Spleen (tissue), 13 donors: Measurements from ENCODE around the gene WFDC11. TPM values are rescaled to one million over a fixed set of nuclear protein-coding genes. Genes with fewer than 3 reads are reported as not detected.
"Not testable (repeated sequence)": the region's sequence is repeated elsewhere in the genome, so short reads cannot be mapped to it uniquely, and the experiment has no call there.

Experiments used
- DNase-seq: peaks from one replicate; pipeline ENCODE4 v3.0.0-alpha.2; 2020
- H3K27ac ChIP-seq, 8 donors: fragments of 200-600 bp; sonication (generic) in 7 of 8; 1 replicate in 4 of 8; 2 replicates in 4 of 8; pipeline versions ENCODE4 v1.5.0 to v1.8.0; 2016 to 2021; ENCODE audit warnings: inconsistent platforms in 4 of 8, mild to moderate bottlenecking in 4 of 8, moderate library complexity in 1 of 8
- H3K27me3 ChIP-seq, 7 donors: fragments of 200-600 bp; sonication (generic) in 6 of 7; replicated peaks in 1 of 7; 1 replicate in 4 of 7; 2 replicates in 3 of 7; pipeline versions ENCODE4 v1.5.0 to v1.8.0; 2016 to 2021; ENCODE audit warnings: inconsistent platforms in 3 of 7, mild to moderate bottlenecking in 1 of 7
- H3K36me3 ChIP-seq, 6 donors: fragments of 200-600 bp; sonication (generic) in 5 of 6; 1 replicate in 4 of 6; 2 replicates in 2 of 6; pipeline versions ENCODE4 v1.5.0 to v1.8.0; 2016 to 2021; ENCODE audit warnings: inconsistent platforms in 2 of 6
- H3K4me1 ChIP-seq, 6 donors: fragments of 200-600 bp; sonication (generic) in 5 of 6; 1 replicate in 3 of 6; 2 replicates in 3 of 6; pipeline versions ENCODE4 v1.5.0 to v1.8.0; 2016 to 2021; ENCODE audit warnings: inconsistent platforms in 3 of 6
- H3K4me3 ChIP-seq, 8 donors: fragments of 200-600 bp; sonication (generic) in 7 of 8; 1 replicate in 4 of 8; 2 replicates in 4 of 8; pipeline versions ENCODE4 v1.5.0 to v1.8.0; 2016 to 2021; ENCODE audit warnings: inconsistent platforms in 4 of 8, mild to moderate bottlenecking in 4 of 8, moderate library complexity in 2 of 8
- H3K9me3 ChIP-seq, 8 donors: fragments of 200-600 bp; sonication (generic) in 7 of 8; 1 replicate in 4 of 8; 2 replicates in 4 of 8; pipeline versions ENCODE4 v1.5.0 to v1.8.0; 2016 to 2021; ENCODE audit warnings: inconsistent platforms in 4 of 8
- CTCF ChIP-seq, 11 experiments: fragments of 200-600 bp in 7 of 11; fragments of 450-650 bp in 4 of 11; sonication (generic) in 4 of 11; IDR thresholded peaks in 8 of 11; conservative IDR thresholded peaks in 3 of 11; 1 replicate in 7 of 11; 2 replicates in 4 of 11; pipeline versions ENCODE4 v1.4.0 to v1.8.0; 2016 to 2021; ENCODE audit warnings: antibody characterized with exemption in 11 of 11, inconsistent platforms in 4 of 11, mild to moderate bottlenecking in 1 of 11
- POLR2A ChIP-seq, 3 donors: fragments of 450-650 bp; IDR thresholded peaks; one replicate each; pipeline ENCODE4 v1.5.1; 2017; ENCODE audit warnings: antibody characterized with exemption in 3 of 3, mild to moderate bottlenecking in 1 of 3
- POLR2AphosphoS5 ChIP-seq, 3 donors: sonication (generic); formaldehyde crosslinking; IDR thresholded peaks; one replicate each; pipeline ENCODE4 v1.5.1; 2017; ENCODE audit warnings: antibody characterized with exemption in 3 of 3
- WGBS, 5 donors: extraction: QIAGEN DNeasy Blood & Tissue Kit in 3 of 5; methylation state at CpG; one replicate each; pipeline versions ENCODE4 v1.1.5 to v1.1.7; 2013 to 2018; 5-methylcytosine and 5-hydroxymethylcytosine counted together
- intact Hi-C: fragments of 100-400 bp; cut with DNase I; formaldehyde crosslinking; loops from one replicate; pipeline ENCODE4 v1.15.0; 2023; ENCODE audit warnings: low total_unique reads
- long read RNA-seq, 2 donors: transcript quantifications; one replicate each; lab custom pipeline, GENCODE V29; 2026
- polyA plus RNA-seq, 3 donors: library from polyadenylated mRNA; stranded (reverse); fragments of 200-250 nt; gene quantifications; one replicate each; pipeline ENCODE4 v1.2.1, GENCODE V29; 2013
- total RNA-seq, 7 donors: library from RNA; depleted of rRNA in 3 of 7; stranded (reverse); fragments of >200 nt in 3 of 7; fragmentation: NEBNext Ultra II Directional in 4 of 7; extraction: Animal tissue kit (Norgen Biotek cat#: 25700) in 4 of 7; gene quantifications; one replicate each; pipeline versions ENCODE4 v1.1.0 to v1.2.1, GENCODE V29; 2016 to 2021
- donor health status: healthy with polysubstance abuse.
- donor health status: DM: no; HTN: no; CAD: no; lungs with moderate emphysema.
- donor health status: DM: no; HTN: no; CAD: no.
- donor health status: Bipolar disorder and iron deficiency.
- donor health status: healthy.
- donor health status: DM: no; HTN: no; CAD: no.
- donor health status: DM: yes; HTN: yes; CAD: no.

WFDC11 gene
- not detected for total RNA-seq
- not detected for polyA plus RNA-seq
- long read RNA-seq, donor 1: 0 reads
- long read RNA-seq, donor 2: 0 reads

- Histone ChIP-seq H3K36me3 (no peaks in the 10 kb centered on the region), H3K27me3 (peaks cover 0 to 27% (median 0%) of the 10 kb centered on the region in 7 donors), H3K27ac (no peak within 1 kb of the TSS), H3K9me3 (peaks cover 0 to 5% (median 0%) of the 10 kb centered on the region in 8 donors), H3K4me1 (no peaks in the 10 kb centered on the region), H3K4me3 (no peak within 1 kb of the TSS)
- WGBS, 5 donors: 67 to 85% (median 80%) methylated on average over 1 of the region's 1 CpG
- no peak for DNase-seq
- TF ChIP-seq POLR2AphosphoS5 (IDR thresholded peaks at IDR 0.05): no peak
- TF ChIP-seq POLR2A (IDR thresholded peaks at IDR 0.05): no peak
- intact Hi-C loops: no loop called here
Measured at GRCh38 chr20:45670139-45670538, at the start of gene WFDC11. TSS of gene WFDC11 (minus strand) at chr20:45670239. CDS start at chr20:45650600, 19,639 bp downstream.

GRCh38 chr20:45716141-45716688 is 46.2 kb upstream of the WFDC11 start:
- Histone ChIP-seq H3K27me3 (peaks cover 0 to 11% (median 0%) of the 10 kb centered on the region in 7 donors), H3K9me3 (peaks cover 0 to 11% (median 0%) of the 10 kb centered on the region in 8 donors)
- H3K27ac ChIP-seq, H3K4me3 ChIP-seq, H3K36me3 ChIP-seq, DNase-seq, intact Hi-C loops, H3K4me1 ChIP-seq: not testable (repeated sequence)

- no peaks in the 10 kb centered on the region for H3K9me3 ChIP-seq
- H3K27ac ChIP-seq: no peak within 1 kb of the TSS
- peaks cover 0 to 29% (median 0%) of the 10 kb centered on the region in 7 donors for H3K27me3 ChIP-seq
- no peaks in the 10 kb centered on the region for H3K36me3 ChIP-seq
- 78 to 96% (median 86%) methylated on average over 1 of the region's 1 CpG for WGBS, 5 donors
- H3K4me3 ChIP-seq: no peak within 1 kb of the TSS
- no peaks in the 10 kb centered on the region for H3K4me1 ChIP-seq
- intact Hi-C loops: no loop called here
- no peak for DNase-seq
- no peak for TF ChIP-seq POLR2AphosphoS5 (IDR thresholded peaks at IDR 0.05)
- TF ChIP-seq CTCF (IDR thresholded peaks at IDR 0.05 in 8 of 11, conservative IDR thresholded peaks at IDR 0.05 in 3 of 11): no peak
- no peak for TF ChIP-seq POLR2A (IDR thresholded peaks at IDR 0.05)
Measured at GRCh38 chr20:45704969-45705637, 35.1 kb upstream of the WFDC11 start, which contains the start of gene WFDC10B. TSS of gene WFDC10B (minus strand) at chr20:45705019. CDS start at chr20:45685992, 19,027 bp downstream.

- 69 to 85% (median 76%) methylated on average over 4 of the region's 4 CpGs for WGBS, 5 donors
- intact Hi-C loops: no loop called here
- no peaks in the 10 kb centered on the region for H3K9me3 ChIP-seq
- H3K36me3 ChIP-seq: no peaks in the 10 kb centered on the region
- no peaks in the 10 kb centered on the region for H3K4me1 ChIP-seq
- peaks cover 0 to 25% (median 0%) of the 10 kb centered on the region in 7 donors for H3K27me3 ChIP-seq
- TF ChIP-seq CTCF (IDR thresholded peaks at IDR 0.05 in 8 of 11, conservative IDR thresholded peaks at IDR 0.05 in 3 of 11) (no peak), POLR2AphosphoS5 (IDR thresholded peaks at IDR 0.05) (no peak), POLR2A (IDR thresholded peaks at IDR 0.05) (no peak)
- DNase-seq: no peak
- H3K4me3 ChIP-seq: no peak within 1 kb of the TSS
- H3K27ac ChIP-seq: no peak within 1 kb of the TSS
Measured at GRCh38 chr20:45701873-45702272, 31.8 kb upstream of the WFDC11 start, which contains the start of gene WFDC13. TSS of gene WFDC13 (plus strand) at chr20:45702038. CDS start at chr20:45702124, 86 bp downstream.

GRCh38 chr20:45701104-45701503 is 31.1 kb upstream of the WFDC11 start:
- DNase-seq: no peak
- Histone ChIP-seq H3K9me3 (no peaks in the 10 kb centered on the region), H3K4me3 (no peak overlapping the region), H3K27me3 (peaks cover 0 to 19% (median 0%) of the 10 kb centered on the region in 7 donors), H3K4me1 (no peaks in the 10 kb centered on the region), H3K27ac (no peak overlapping the region), H3K36me3 (no peaks in the 10 kb centered on the region)
- intact Hi-C loops: no loop called here
- TF ChIP-seq POLR2A (IDR thresholded peaks at IDR 0.05) (no peak), CTCF (IDR thresholded peaks at IDR 0.05 in 8 of 11, conservative IDR thresholded peaks at IDR 0.05 in 3 of 11) (no peak), POLR2AphosphoS5 (IDR thresholded peaks at IDR 0.05) (no peak)
- WGBS, 5 donors: 54 to 74% (median 64%) methylated on average over 4 of the region's 4 CpGs
